SU-DHL-6 (cell line): ENCODE data around the gene ETS1.

Experiments used
- H2AFZ ChIP-seq: fragments of 200-600 bp; sonication (generic); 2 replicates; pipeline ENCODE4 v1.6.1; 2014; ENCODE audit warnings: low read depth, mild to moderate bottlenecking, moderate library complexity, mixed read lengths, antibody characterized with exemption, low read length; ENCODE audit not compliant: severe bottlenecking
- H3F3A ChIP-seq: fragments of 200-600 bp; shearing (Covaris generic); 2 replicates; pipeline ENCODE4 v1.6.0; 2016; ENCODE audit warnings: antibody characterized with exemption, mild to moderate bottlenecking; ENCODE audit not compliant: insufficient read depth
- H3K27ac ChIP-seq: fragments of 200-600 bp; sonication (generic); 2 replicates; pipeline ENCODE4 v1.5.1; 2016; ENCODE audit warnings: low read depth, mild to moderate bottlenecking, low read length, moderate library complexity, mixed read lengths
- H3K27me3 ChIP-seq: fragments of 200-600 bp; sonication (generic), shearing (Covaris generic); 2 replicates; pipeline ENCODE4 v1.6.0; 2014; ENCODE audit warnings: mild to moderate bottlenecking, low read length
- H3K36me3 ChIP-seq: fragments of 200-600 bp; sonication (generic); 2 replicates; pipeline ENCODE4 v1.6.1; 2014; ENCODE audit warnings: mild to moderate bottlenecking, low read length, mixed read lengths
- H3K4me2 ChIP-seq: fragments of 300-600, 200-600 bp; shearing (Covaris generic), sonication (generic); 2 replicates; pipeline ENCODE4 v1.6.0; 2014; ENCODE audit warnings: low read length, low read depth, mild to moderate bottlenecking; ENCODE audit not compliant: poor library complexity, severe bottlenecking
- H3K4me3 ChIP-seq: fragments of 200-600 bp; sonication (generic); 2 replicates; pipeline ENCODE4 v1.5.1; 2014; ENCODE audit warnings: antibody characterized with exemption, low read length, mild to moderate bottlenecking, mixed read lengths; ENCODE audit not compliant: insufficient read depth, poor library complexity, severe bottlenecking
- H3K79me2 ChIP-seq: fragments of 200-600 bp; sonication (generic); 2 replicates; pipeline ENCODE4 v1.6.1; 2014; ENCODE audit warnings: mild to moderate bottlenecking, low read length, moderate library complexity; ENCODE audit not compliant: insufficient read depth
- H3K9ac ChIP-seq: fragments of 200-600 bp; sonication (generic); 2 replicates; pipeline ENCODE4 v1.7.0; 2014; ENCODE audit warnings: mild to moderate bottlenecking, low read length
- H3K9me2 ChIP-seq: fragments of 200-600 bp; sonication (generic); replicated peaks from 2 replicates; pipeline ENCODE4 v1.6.1; 2014; ENCODE audit warnings: low read length; ENCODE audit not compliant: insufficient read depth
- H3K9me3 ChIP-seq: fragments of 200-600 bp; sonication (generic); 2 replicates; pipeline ENCODE4 v1.6.1; 2014; ENCODE audit warnings: low read length, mixed read lengths; ENCODE audit not compliant: insufficient read depth
- H4K20me1 ChIP-seq: fragments of 200-600 bp; sonication (generic); 2 replicates; pipeline ENCODE4 v1.6.1; 2014; ENCODE audit warnings: low read depth, mild to moderate bottlenecking, antibody characterized with exemption, low read length, moderate library complexity, mixed read lengths
- CTCF ChIP-seq: fragments of 200-600 bp; sonication (generic); IDR thresholded peaks from one replicate; pipeline ENCODE4 v1.5.1; 2017; ENCODE audit warnings: antibody characterized with exemption, mild to moderate bottlenecking, low read length, moderate library complexity; ENCODE audit not compliant: insufficient read depth, poor library complexity, severe bottlenecking
- EZH2phosphoT487 ChIP-seq: fragments of 200-600 bp; sonication (generic), shearing (Covaris generic); conservative IDR thresholded peaks from 2 replicates; pipeline ENCODE4 v1.6.1; 2018; ENCODE audit warnings: mild to moderate bottlenecking, antibody characterized with exemption, low read length, moderate library complexity, mixed read lengths

Gene ETS1

GRCh38 chr11:128416976-128417375 is 170.4 kb downstream of the ETS1 start:
- H3K79me2 ChIP-seq: no peaks in the 10 kb centered on the region
- H3K4me2 ChIP-seq: no peak overlapping the region
- H3K36me3 ChIP-seq: no peaks in the 10 kb centered on the region
- H3K4me3 ChIP-seq: no peak overlapping the region
- H3K27ac ChIP-seq: no peak overlapping the region
- no peaks in the 10 kb centered on the region for H3K27me3 ChIP-seq
- H2AFZ ChIP-seq: no peak overlapping the region
- no peak overlapping the region for H3K9ac ChIP-seq
- no peaks in the 10 kb centered on the region for H3K9me3 ChIP-seq
- H4K20me1 ChIP-seq: no peaks in the 10 kb centered on the region
- TF ChIP-seq CTCF (no peak), EZH2phosphoT487 (no peak)
- H3K9me2 ChIP-seq: no peaks in the 10 kb centered on the region
- no peaks in the 10 kb centered on the region for H3F3A ChIP-seq

- Histone ChIP-seq H3K4me3 (no peak overlapping the region), H3K9me3 (no peaks in the 10 kb centered on the region), H3K27ac (no peak overlapping the region), H2AFZ (no peak overlapping the region), H3K79me2 (no peaks in the 10 kb centered on the region), H3K36me3 (no peaks in the 10 kb centered on the region), H3K4me2 (no peak overlapping the region), H3K9ac (no peak overlapping the region), H3K27me3 (no peaks in the 10 kb centered on the region), H3F3A (no peaks in the 10 kb centered on the region), H3K9me2 (no peaks in the 10 kb centered on the region), H4K20me1 (no peaks in the 10 kb centered on the region)
- TF ChIP-seq CTCF (no peak), EZH2phosphoT487 (no peak)
Observed at GRCh38 chr11:128415539-128415938, 171.8 kb downstream of the ETS1 start.

- no peak overlapping the region for H3K4me3 ChIP-seq
- no peak overlapping the region for H3K4me2 ChIP-seq
- H3F3A ChIP-seq: no peaks in the 10 kb centered on the region
- H3K9ac ChIP-seq: no peak overlapping the region
- no peaks in the 10 kb centered on the region for H3K9me2 ChIP-seq
- H3K27ac ChIP-seq: no peak overlapping the region
- no peaks in the 10 kb centered on the region for H3K79me2 ChIP-seq
- H3K27me3 ChIP-seq: no peaks in the 10 kb centered on the region
- H4K20me1 ChIP-seq: no peaks in the 10 kb centered on the region
- H3K36me3 ChIP-seq: no peaks in the 10 kb centered on the region
- TF ChIP-seq EZH2phosphoT487 (no peak), CTCF (no peak)
- no peaks in the 10 kb centered on the region for H3K9me3 ChIP-seq
- no peak overlapping the region for H2AFZ ChIP-seq
Observed at GRCh38 chr11:128412847-128413791, 174.2 kb downstream of the ETS1 start.
